CD8-positive, alpha-beta memory T cell (primary cell): ENCODE measurements around the gene ACADVL. TPM values are rescaled to one million over a fixed set of nuclear protein-coding genes. Genes with fewer than 3 reads are reported as not detected.
A peak's percentile ranks its signal among the peaks of the same experiment; 100 is the strongest.

Source experiments
- CTCF ChIA-PET: fragments of 350-600 bp; sonication (Branson Sonifier 250); formaldehyde crosslinking; loops from one replicate; lab custom pipeline; 2021; ENCODE audit warnings: antibody characterized with exemption; lab: Charles Lee
- POLR2A ChIA-PET: fragments of 350-600 bp; sonication (Branson Sonifier 250); formaldehyde crosslinking; loops from one replicate; lab custom pipeline; 2021; ENCODE audit warnings: antibody characterized with exemption; lab: Charles Lee
- DNase-seq, 5 donors: peaks; one replicate each; pipeline versions ENCODE4 v3.0.0 to v3.0.0-alpha.2; 2020 to 2022; ENCODE audit warnings: mixed read lengths in 1 of 5
- H3K27ac ChIP-seq: one replicate; pipeline ENCODE4 v1.7.0; 2013; ENCODE audit warnings: low read depth, mild to moderate bottlenecking, low read length, moderate library complexity
- H3K27me3 ChIP-seq: 2 replicates; pipeline ENCODE4 v1.7.0; 2013; ENCODE audit warnings: low read length, mild to moderate bottlenecking; ENCODE audit not compliant: insufficient read depth, poor library complexity, severe bottlenecking
- H3K36me3 ChIP-seq: 2 replicates; pipeline ENCODE4 v1.7.0; 2013; ENCODE audit warnings: mild to moderate bottlenecking, low read length, moderate library complexity; ENCODE audit not compliant: insufficient read depth
- H3K4me1 ChIP-seq: 2 replicates; pipeline ENCODE4 v1.7.0; 2013; ENCODE audit warnings: mild to moderate bottlenecking, low read length, moderate library complexity; ENCODE audit not compliant: insufficient read depth
- H3K4me3 ChIP-seq: 2 replicates; pipeline ENCODE4 v1.7.0; 2013; ENCODE audit warnings: mild to moderate bottlenecking, low read length
- H3K9me3 ChIP-seq: 2 replicates; pipeline ENCODE4 v1.7.0; 2013; ENCODE audit warnings: mild to moderate bottlenecking, low read length
- H3K27ac Mint-ChIP-seq, 8 donors: one replicate each; pipeline ENCODE4 v1.8.0; 2020 to 2021; ENCODE audit warnings: mixed read lengths in 8 of 8, mild to moderate bottlenecking in 6 of 8, inconsistent platforms in 3 of 8, moderate library complexity in 3 of 8
- H3K27me3 Mint-ChIP-seq, 2 donors: one replicate each; pipeline ENCODE4 v1.8.0; 2020 to 2021; ENCODE audit warnings: mixed read lengths in 2 of 2, mild to moderate bottlenecking in 1 of 2, moderate library complexity in 1 of 2
- H3K36me3 Mint-ChIP-seq, 3 donors: one replicate each; pipeline ENCODE4 v1.8.0; 2020 to 2021; ENCODE audit warnings: mixed read lengths in 3 of 3, inconsistent platforms in 1 of 3, mild to moderate bottlenecking in 1 of 3
- H3K4me1 Mint-ChIP-seq, 3 donors: one replicate each; pipeline ENCODE4 v1.8.0; 2020 to 2021; ENCODE audit warnings: mixed read lengths in 3 of 3, inconsistent platforms in 1 of 3, mild to moderate bottlenecking in 1 of 3
- H3K4me3 Mint-ChIP-seq, 7 donors: one replicate each; pipeline ENCODE4 v1.8.0; 2020 to 2021; ENCODE audit warnings: mixed read lengths in 7 of 7, mild to moderate bottlenecking in 6 of 7, moderate library complexity in 4 of 7, inconsistent platforms in 2 of 7
- H3K9me3 Mint-ChIP-seq, 5 donors: one replicate each; pipeline ENCODE4 v1.8.0; 2020 to 2022; ENCODE audit warnings: mixed read lengths in 5 of 5, mild to moderate bottlenecking in 3 of 5, moderate library complexity in 2 of 5, inconsistent platforms in 1 of 5
- polyA plus RNA-seq: library from polyadenylated mRNA; unstranded; fragments of 300-500 nt; fragmentation: Illumina TruSeq; gene quantifications from one replicate; pipeline ENCODE4 v1.2.3, GENCODE V29; 2021
- total RNA-seq, 2 experiments: library from RNA; stranded (reverse); gene quantifications; one replicate each; pipeline ENCODE4 v1.2.3, GENCODE V29; 2021

Gene ACADVL
- total and polyA plus RNA-seq, 3 experiments from 2014 or later, result 109 to 288 (median 281) TPM

GRCh38 chr17:7196651-7197401 is 22.9 kb upstream of the ACADVL start:
- H3K9me3 ChIP-seq, result no peaks in the 10 kb centered on the region
- CTCF ChIA-PET, result no interaction called here
- H3K27ac Mint-ChIP-seq, result peak overlapping the region in 1 of 8 donors; percentile 78

GRCh38 chr17:7203391-7203790 is 16.3 kb upstream of the ACADVL start:
- no peaks in the 10 kb centered on the region for H3K27me3 ChIP-seq
- Mint-ChIP-seq H3K4me1 (peaks cover 27 to 31% (median 28%) of the 10 kb centered on the region in 3 donors), H3K9me3 (no peaks in the 10 kb centered on the region), H3K4me3 (peak overlapping the region in 6 of 7 donors; percentile 19 to 84 (median 28)), H3K36me3 (no peaks in the 10 kb centered on the region), H3K27me3 (peaks cover 0 to 4% of the 10 kb centered on the region in 2 donors), H3K27ac (peak overlapping the region; percentile 73 to 100 (median 99))
- no peak overlapping the region for H3K4me3 ChIP-seq
- ChIA-PET CTCF (interaction anchor here (1.0 to 1.6 kb wide), 2 partner anchors 11 to 26 kb away, joined by 4 read pairs; no protein-coding TSS in a partner anchor), POLR2A (interaction anchor here (0.6 kb wide), 1 partner anchor 197 kb away, joined by 3 read pairs; no protein-coding TSS in a partner anchor)
- peaks cover 20% of the 10 kb centered on the region for H3K4me1 ChIP-seq
- no peak for DNase-seq
- no peak overlapping the region for H3K27ac ChIP-seq
- no peaks in the 10 kb centered on the region for H3K9me3 ChIP-seq
- no peaks in the 10 kb centered on the region for H3K36me3 ChIP-seq

More at GRCh38 chr17:7196651-7197401, 22.9 kb upstream of the ACADVL start:
- Histone ChIP-seq H3K4me3 (no peak overlapping the region), H3K36me3 (no peaks in the 10 kb centered on the region), H3K27me3 (no peaks in the 10 kb centered on the region), H3K4me1 (no peaks in the 10 kb centered on the region), H3K27ac (no peak overlapping the region)
- peak overlapping the region in 1 of 7 donors; percentile 34 for H3K4me3 Mint-ChIP-seq
- no peaks in the 10 kb centered on the region for H3K9me3 Mint-ChIP-seq
- no peak for DNase-seq
- POLR2A ChIA-PET, result no interaction called here
- H3K36me3 Mint-ChIP-seq, result peaks cover 0 to 6% (median 0%) of the 10 kb centered on the region in 3 donors
- H3K27me3 Mint-ChIP-seq, result peaks cover 0 to 2% of the 10 kb centered on the region in 2 donors
- H3K4me1 Mint-ChIP-seq, result no peaks in the 10 kb centered on the region

- ChIA-PET CTCF (interaction anchor here (1.0 to 1.6 kb wide), 2 partner anchors 10 to 27 kb away, joined by 3 to 4 read pairs; no protein-coding TSS in a partner anchor), POLR2A (interaction anchor here (0.8 to 1.5 kb wide), 2 partner anchors 15 to 16 kb away, joined by 3 to 8 read pairs; partner anchors contain the start of genes ACADVL and DLG4)
- Mint-ChIP-seq H3K27me3 (peaks cover 0 to 4% of the 10 kb centered on the region in 2 donors), H3K4me3 (peak overlapping the region; percentile 67 to 95 (median 86)), H3K36me3 (no peaks in the 10 kb centered on the region), H3K9me3 (no peaks in the 10 kb centered on the region), H3K27ac (peak overlapping the region; percentile 94 to 100 (median 99)), H3K4me1 (peaks cover 27 to 31% (median 28%) of the 10 kb centered on the region in 3 donors)
- Histone ChIP-seq H3K36me3 (no peaks in the 10 kb centered on the region), H3K9me3 (no peaks in the 10 kb centered on the region), H3K27ac (peak overlapping the region; percentile 82), H3K4me3 (peak overlapping the region; percentile 62), H3K27me3 (no peaks in the 10 kb centered on the region), H3K4me1 (peaks cover 20% of the 10 kb centered on the region)
- no peak for DNase-seq
Observed at GRCh38 chr17:7204336-7204735, 15.4 kb upstream of the ACADVL start.

GRCh38 chr17:7204828-7205461 is 14.8 kb upstream of the ACADVL start:
- Mint-ChIP-seq H3K27me3 (peaks cover under 1 to 5% of the 10 kb centered on the region in 2 donors), H3K4me3 (peak overlapping the region; percentile 67 to 95 (median 86)), H3K27ac (peak overlapping the region; percentile 94 to 100 (median 99)), H3K36me3 (no peaks in the 10 kb centered on the region), H3K9me3 (no peaks in the 10 kb centered on the region), H3K4me1 (peaks cover 27 to 31% (median 28%) of the 10 kb centered on the region in 3 donors)
- ChIA-PET CTCF (interaction anchor here (1.0 kb wide), 1 partner anchor 27 kb away, joined by 3 read pairs; no protein-coding TSS in a partner anchor), POLR2A (interaction anchor here (0.8 to 1.5 kb wide), 2 partner anchors 15 to 16 kb away, joined by 3 to 8 read pairs; partner anchors contain the start of genes ACADVL and DLG4)
- no peaks in the 10 kb centered on the region for H3K36me3 ChIP-seq
- peak overlapping the region; percentile 62 for H3K4me3 ChIP-seq
- DNase-seq, result peak; percentile 95 to 99 (median 97)
- no peaks in the 10 kb centered on the region for H3K9me3 ChIP-seq
- peak overlapping the region; percentile 82 for H3K27ac ChIP-seq
- H3K27me3 ChIP-seq, result no peaks in the 10 kb centered on the region
- H3K4me1 ChIP-seq, result peaks cover 20% of the 10 kb centered on the region

- ChIA-PET CTCF (no interaction called here), POLR2A (no interaction called here)
- Histone ChIP-seq H3K9me3 (no peaks in the 10 kb centered on the region), H3K4me1 (peaks cover 20% of the 10 kb centered on the region), H3K27me3 (no peaks in the 10 kb centered on the region), H3K27ac (peak overlapping the region; percentile 82), H3K4me3 (peak overlapping the region; percentile 62), H3K36me3 (no peaks in the 10 kb centered on the region)
- Mint-ChIP-seq H3K4me3 (peak overlapping the region; percentile 67 to 95 (median 86)), H3K4me1 (peaks cover 28 to 31% (median 30%) of the 10 kb centered on the region in 3 donors), H3K27me3 (peaks cover 7 to 8% of the 10 kb centered on the region in 2 donors), H3K36me3 (no peaks in the 10 kb centered on the region), H3K27ac (peak overlapping the region; percentile 94 to 100 (median 99)), H3K9me3 (no peaks in the 10 kb centered on the region)
- DNase-seq, result no peak
Observed at GRCh38 chr17:7205561-7205960, 14.2 kb upstream of the ACADVL start.

GRCh38 chr17:7207120-7208001 is 12.4 kb upstream of the ACADVL start:
- no peaks in the 10 kb centered on the region for H3K36me3 Mint-ChIP-seq
- no peak for DNase-seq
- POLR2A ChIA-PET, result no interaction called here
- peak overlapping the region; percentile 23 to 99 (median 90) for H3K27ac Mint-ChIP-seq
- H3K27me3 Mint-ChIP-seq, result peaks cover 8 to 13% of the 10 kb centered on the region in 2 donors
- Histone ChIP-seq H3K27ac (no peak overlapping the region), H3K27me3 (no peaks in the 10 kb centered on the region), H3K36me3 (no peaks in the 10 kb centered on the region), H3K4me1 (peaks cover 20% of the 10 kb centered on the region), H3K9me3 (no peaks in the 10 kb centered on the region), H3K4me3 (no peak overlapping the region)
- peak overlapping the region in 1 of 7 donors; percentile 41 for H3K4me3 Mint-ChIP-seq
- no peaks in the 10 kb centered on the region for H3K9me3 Mint-ChIP-seq
- CTCF ChIA-PET, result no interaction called here
- H3K4me1 Mint-ChIP-seq, result peaks cover 30 to 32% (median 31%) of the 10 kb centered on the region in 3 donors

- peaks cover 8 to 13% of the 10 kb centered on the region in 2 donors for H3K27me3 Mint-ChIP-seq
- peak overlapping the region in 5 of 8 donors; percentile 21 to 88 (median 55) for H3K27ac Mint-ChIP-seq
- ChIA-PET CTCF (no interaction called here), POLR2A (no interaction called here)
- Histone ChIP-seq H3K4me1 (peaks cover 20% of the 10 kb centered on the region), H3K9me3 (no peaks in the 10 kb centered on the region), H3K27me3 (no peaks in the 10 kb centered on the region), H3K27ac (no peak overlapping the region), H3K4me3 (no peak overlapping the region), H3K36me3 (no peaks in the 10 kb centered on the region)
- peak overlapping the region in 1 of 7 donors; percentile 52 for H3K4me3 Mint-ChIP-seq
- no peaks in the 10 kb centered on the region for H3K36me3 Mint-ChIP-seq
- peaks cover 30 to 33% (median 31%) of the 10 kb centered on the region in 3 donors for H3K4me1 Mint-ChIP-seq
- no peak for DNase-seq
- no peaks in the 10 kb centered on the region for H3K9me3 Mint-ChIP-seq
Observed at GRCh38 chr17:7208027-7208571, 11.6 kb upstream of the ACADVL start.
